Activated B cell treated with CpG ODN at 0.5 μM for 24 hours (primary cell): ENCODE data around the gene HNRNPA3. TPM values are rescaled to one million over a fixed set of nuclear protein-coding genes. Genes with fewer than 3 reads are reported as not detected.
"Not testable (repeated sequence)": the region's sequence is repeated elsewhere in the genome, so short reads cannot be mapped to it uniquely, and the experiment has no call there.

ENCODE experiments used
- ATAC-seq: fragments of 200-7000 bp; cut with Tn5 transposase; one replicate; pipeline ENCODE4 v1.10.0; 2021; ENCODE audit warnings: low read depth, mild to moderate bottlenecking, moderate library complexity
- CTCF ChIA-PET: fragments of 350-600 bp; sonication (Branson Sonifier 250); formaldehyde crosslinking; loops from one replicate; lab custom pipeline; 2021; ENCODE audit warnings: antibody characterized with exemption; lab: Charles Lee
- POLR2A ChIA-PET: fragments of 350-600 bp; sonication (Branson Sonifier 250); formaldehyde crosslinking; loops from one replicate; lab custom pipeline; 2021; ENCODE audit warnings: antibody characterized with exemption; lab: Charles Lee
- DNase-seq: peaks from one replicate; pipeline ENCODE4 v3.0.0; 2022
- H3K27ac Mint-ChIP-seq: one replicate; pipeline ENCODE4 v1.8.0; 2020; ENCODE audit warnings: mixed read lengths
- H3K27me3 Mint-ChIP-seq: one replicate; pipeline ENCODE4 v1.8.0; 2021; ENCODE audit warnings: mixed read lengths
- H3K36me3 Mint-ChIP-seq: one replicate; pipeline ENCODE4 v1.8.0; 2021; ENCODE audit warnings: low read depth, mixed read lengths
- H3K4me1 Mint-ChIP-seq: one replicate; pipeline ENCODE4 v1.8.0; 2021; ENCODE audit warnings: mixed read lengths
- H3K4me3 Mint-ChIP-seq: one replicate; pipeline ENCODE4 v1.8.0; 2020; ENCODE audit warnings: mild to moderate bottlenecking, mixed read lengths
- H3K9me3 Mint-ChIP-seq: one replicate; pipeline ENCODE4 v1.8.0; 2020; ENCODE audit warnings: mixed read lengths
- CTCF ChIP-seq: fragments of 200-600 bp; IDR thresholded peaks from one replicate; pipeline ENCODE4 v1.8.0; 2022; ENCODE audit warnings: antibody characterized with exemption, mild to moderate bottlenecking
- intact Hi-C: fragments of 100-400 bp; cut with micrococcal nuclease; formaldehyde crosslinking; loops from one replicate; pipeline ENCODE4 v1.15.1; 2024
- total RNA-seq: library from RNA; stranded (reverse); gene quantifications from 2 replicates; pipeline ENCODE4 v1.2.3, GENCODE V29; 2022

Gene HNRNPA3
- total RNA-seq, 1 donor from 2014 or later = 254 TPM

GRCh38 chr2:177180269-177181000, 32.2 kb upstream of the HNRNPA3 start:
- ChIA-PET POLR2A (no interaction called here), CTCF (no interaction called here)
- intact Hi-C loops = no loop called here

GRCh38 chr2:177183860-177184259, 28.7 kb upstream of the HNRNPA3 start:
- intact Hi-C loops = no loop called here
- Mint-ChIP-seq H3K27me3 (peaks cover 3% of the 10 kb centered on the region), H3K4me3 (no peak overlapping the region), H3K36me3 (no peaks in the 10 kb centered on the region), H3K9me3 (no peaks in the 10 kb centered on the region), H3K4me1 (no peaks in the 10 kb centered on the region), H3K27ac (no peak overlapping the region)
- TF ChIP-seq CTCF = no peak
- no peak for ATAC-seq
- DNase-seq = no peak
- CTCF ChIA-PET = no interaction called here
- POLR2A ChIA-PET = no interaction called here

More at GRCh38 chr2:177180269-177181000, 32.2 kb upstream of the HNRNPA3 start:
- no peaks in the 10 kb centered on the region for H3K36me3 Mint-ChIP-seq
- ATAC-seq = no peak
- no peaks in the 10 kb centered on the region for H3K4me1 Mint-ChIP-seq
- H3K27me3 Mint-ChIP-seq = peaks cover 3% of the 10 kb centered on the region
- TF ChIP-seq CTCF = no peak
- DNase-seq = no peak
- no peak overlapping the region for H3K27ac Mint-ChIP-seq
- H3K4me3 Mint-ChIP-seq = no peak overlapping the region
- no peaks in the 10 kb centered on the region for H3K9me3 Mint-ChIP-seq

GRCh38 chr2:177184606-177185005, 28.0 kb upstream of the HNRNPA3 start:
- Mint-ChIP-seq H3K27ac (no peak overlapping the region), H3K27me3 (peaks cover 3% of the 10 kb centered on the region), H3K9me3 (no peaks in the 10 kb centered on the region), H3K36me3 (no peaks in the 10 kb centered on the region), H3K4me1 (no peaks in the 10 kb centered on the region), H3K4me3 (no peak overlapping the region)
- ATAC-seq = no peak
- intact Hi-C loops = no loop called here
- ChIA-PET CTCF (interaction anchor here (1.4 kb wide), 1 partner anchor 18 kb away, joined by 5 read pairs; no protein-coding TSS in a partner anchor), POLR2A (no interaction called here)
- TF ChIP-seq CTCF = no peak
- DNase-seq = no peak

GRCh38 chr2:177186038-177186437, 26.6 kb upstream of the HNRNPA3 start:
- POLR2A ChIA-PET, intact Hi-C loops: not testable (repeated sequence)

GRCh38 chr2:177187631-177188312, 24.8 kb upstream of the HNRNPA3 start:
- intact Hi-C loops = no loop called here
- H3K9me3 Mint-ChIP-seq = no peaks in the 10 kb centered on the region
- no peak for ATAC-seq

More at GRCh38 chr2:177186038-177186437, 26.6 kb upstream of the HNRNPA3 start:
- H3K27ac Mint-ChIP-seq, ATAC-seq, H3K4me3 Mint-ChIP-seq, H3K9me3 Mint-ChIP-seq, H3K36me3 Mint-ChIP-seq, H3K4me1 Mint-ChIP-seq, DNase-seq, H3K27me3 Mint-ChIP-seq, CTCF ChIA-PET: not testable (repeated sequence)

More at GRCh38 chr2:177187631-177188312, 24.8 kb upstream of the HNRNPA3 start:
- Mint-ChIP-seq H3K36me3 (no peaks in the 10 kb centered on the region), H3K27me3 (no peaks in the 10 kb centered on the region), H3K4me3 (no peak overlapping the region), H3K27ac (no peak overlapping the region), H3K4me1 (no peaks in the 10 kb centered on the region)
- ChIA-PET POLR2A (no interaction called here), CTCF (no interaction called here)
- TF ChIP-seq CTCF = no peak
- no peak for DNase-seq
